ENCODE results near the gene FLAD1.

DNA sequence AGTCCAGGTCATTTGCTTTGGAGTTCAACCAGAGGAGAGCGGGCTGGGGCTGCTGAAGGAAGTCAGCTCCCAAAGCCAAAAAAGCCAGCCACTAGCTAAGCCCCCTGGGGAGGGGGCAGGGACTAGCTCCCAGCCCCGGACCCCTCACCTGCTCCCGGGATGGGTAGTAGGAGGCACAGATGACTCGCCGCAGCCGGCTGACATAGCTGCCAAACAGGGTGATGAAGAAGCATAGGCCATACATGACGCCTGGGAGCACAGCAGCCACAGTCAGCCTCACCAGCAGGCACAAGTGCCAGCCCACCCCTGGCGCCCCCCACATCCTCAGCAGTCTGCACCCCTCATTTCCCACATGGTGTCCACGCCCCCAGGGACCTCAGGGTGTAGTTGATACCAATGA, 43.0 kb downstream of the FLAD1 start:
- TF ChIP-seq POLR2A (IDR thresholded peaks at IDR 0.05; ENCODE audit: borderline replicate concordance, extremely low read depth, insufficient read depth, insufficient read length) (no peak), EZH2 (IDR thresholded peaks at IDR 0.05) (no peak), RAD21 (IDR thresholded peaks at IDR 0.05; ENCODE audit: low read depth) (no peak), TCF7L2 (IDR thresholded peaks at IDR 0.05; ENCODE audit: borderline replicate concordance, extremely low read depth, insufficient read depth, insufficient read length) (no peak), SP1 (IDR thresholded peaks at IDR 0.05; ENCODE audit: low read depth) (no peak), ZNF274 (IDR thresholded peaks at IDR 0.05; ENCODE audit: low read depth, low read length) (no peak), SIN3A (IDR thresholded peaks at IDR 0.05; ENCODE audit: low read depth) (no peak), CEBPB (IDR thresholded peaks at IDR 0.05; ENCODE audit: low read depth) (no peak), EZH2phosphoT487 (IDR thresholded peaks at IDR 0.05; ENCODE audit: borderline replicate concordance) (no peak), YY1 (IDR thresholded peaks at IDR 0.05; ENCODE audit: extremely low read depth, insufficient replicate concordance, low read depth, low read length) (no peak)
- TF ChIP-seq, protein P1, sequence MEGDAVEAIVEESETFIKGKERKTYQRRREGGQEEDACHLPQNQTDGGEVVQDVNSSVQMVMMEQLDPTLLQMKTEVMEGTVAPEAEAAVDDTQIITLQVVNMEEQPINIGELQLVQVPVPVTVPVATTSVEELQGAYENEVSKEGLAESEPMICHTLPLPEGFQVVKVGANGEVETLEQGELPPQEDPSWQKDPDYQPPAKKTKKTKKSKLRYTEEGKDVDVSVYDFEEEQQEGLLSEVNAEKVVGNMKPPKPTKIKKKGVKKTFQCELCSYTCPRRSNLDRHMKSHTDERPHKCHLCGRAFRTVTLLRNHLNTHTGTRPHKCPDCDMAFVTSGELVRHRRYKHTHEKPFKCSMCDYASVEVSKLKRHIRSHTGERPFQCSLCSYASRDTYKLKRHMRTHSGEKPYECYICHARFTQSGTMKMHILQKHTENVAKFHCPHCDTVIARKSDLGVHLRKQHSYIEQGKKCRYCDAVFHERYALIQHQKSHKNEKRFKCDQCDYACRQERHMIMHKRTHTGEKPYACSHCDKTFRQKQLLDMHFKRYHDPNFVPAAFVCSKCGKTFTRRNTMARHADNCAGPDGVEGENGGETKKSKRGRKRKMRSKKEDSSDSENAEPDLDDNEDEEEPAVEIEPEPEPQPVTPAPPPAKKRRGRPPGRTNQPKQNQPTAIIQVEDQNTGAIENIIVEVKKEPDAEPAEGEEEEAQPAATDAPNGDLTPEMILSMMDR (IDR thresholded peaks at IDR 0.05 in 2 of 3, conservative IDR thresholded peaks at IDR 0.05 in 1 of 3; ENCODE audit: borderline replicate concordance in 1 of 3, insufficient read depth in 1 of 3, low read depth in 2 of 3, low read length in 2 of 3), result no peak
- TF ChIP-seq, protein P2, sequence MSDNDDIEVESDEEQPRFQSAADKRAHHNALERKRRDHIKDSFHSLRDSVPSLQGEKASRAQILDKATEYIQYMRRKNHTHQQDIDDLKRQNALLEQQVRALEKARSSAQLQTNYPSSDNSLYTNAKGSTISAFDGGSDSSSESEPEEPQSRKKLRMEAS (IDR thresholded peaks at IDR 0.05), result no peak; the same call in 1 of the 2 replicates
- TF ChIP-seq, protein P3, sequence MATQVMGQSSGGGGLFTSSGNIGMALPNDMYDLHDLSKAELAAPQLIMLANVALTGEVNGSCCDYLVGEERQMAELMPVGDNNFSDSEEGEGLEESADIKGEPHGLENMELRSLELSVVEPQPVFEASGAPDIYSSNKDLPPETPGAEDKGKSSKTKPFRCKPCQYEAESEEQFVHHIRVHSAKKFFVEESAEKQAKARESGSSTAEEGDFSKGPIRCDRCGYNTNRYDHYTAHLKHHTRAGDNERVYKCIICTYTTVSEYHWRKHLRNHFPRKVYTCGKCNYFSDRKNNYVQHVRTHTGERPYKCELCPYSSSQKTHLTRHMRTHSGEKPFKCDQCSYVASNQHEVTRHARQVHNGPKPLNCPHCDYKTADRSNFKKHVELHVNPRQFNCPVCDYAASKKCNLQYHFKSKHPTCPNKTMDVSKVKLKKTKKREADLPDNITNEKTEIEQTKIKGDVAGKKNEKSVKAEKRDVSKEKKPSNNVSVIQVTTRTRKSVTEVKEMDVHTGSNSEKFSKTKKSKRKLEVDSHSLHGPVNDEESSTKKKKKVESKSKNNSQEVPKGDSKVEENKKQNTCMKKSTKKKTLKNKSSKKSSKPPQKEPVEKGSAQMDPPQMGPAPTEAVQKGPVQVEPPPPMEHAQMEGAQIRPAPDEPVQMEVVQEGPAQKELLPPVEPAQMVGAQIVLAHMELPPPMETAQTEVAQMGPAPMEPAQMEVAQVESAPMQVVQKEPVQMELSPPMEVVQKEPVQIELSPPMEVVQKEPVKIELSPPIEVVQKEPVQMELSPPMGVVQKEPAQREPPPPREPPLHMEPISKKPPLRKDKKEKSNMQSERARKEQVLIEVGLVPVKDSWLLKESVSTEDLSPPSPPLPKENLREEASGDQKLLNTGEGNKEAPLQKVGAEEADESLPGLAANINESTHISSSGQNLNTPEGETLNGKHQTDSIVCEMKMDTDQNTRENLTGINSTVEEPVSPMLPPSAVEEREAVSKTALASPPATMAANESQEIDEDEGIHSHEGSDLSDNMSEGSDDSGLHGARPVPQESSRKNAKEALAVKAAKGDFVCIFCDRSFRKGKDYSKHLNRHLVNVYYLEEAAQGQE (IDR thresholded peaks at IDR 0.05; ENCODE audit: low read depth), result no peak

All from HCT116 (cell line).